CD4-positive, alpha-beta T cell (primary cell): ENCODE results near the gene KCND3. TPM values are rescaled to one million over a fixed set of nuclear protein-coding genes. Genes with fewer than 3 reads are reported as not detected.

Experiments
- ATAC-seq: fragments of 200-7000 bp; cut with Tn5 transposase; one replicate; pipeline ENCODE4 v1.10.0; 2022; ENCODE audit warnings: mild to moderate bottlenecking; ENCODE audit not compliant: poor library complexity
- CTCF ChIA-PET: fragments of 350-600 bp; sonication (Branson Sonifier 250); formaldehyde crosslinking; loops from one replicate; lab custom pipeline; 2021; ENCODE audit warnings: antibody characterized with exemption, inconsistent platforms; lab: Charles Lee
- POLR2A ChIA-PET: fragments of 350-600 bp; sonication (Branson Sonifier 250); formaldehyde crosslinking; loops from one replicate; lab custom pipeline; 2021; ENCODE audit warnings: antibody characterized with exemption, inconsistent platforms; lab: Charles Lee
- DNase-seq, 14 experiments: peaks; one replicate each; pipeline ENCODE4 v3.0.0-alpha.2; 2013 to 2020; ENCODE audit warnings: mixed read lengths in 2 of 14
- H3K27ac ChIP-seq, 2 donors: one replicate each; pipeline versions ENCODE4 v1.5.1 to v1.7.0; 2013; ENCODE audit warnings: low read length in 2 of 2, low read depth in 1 of 2, mild to moderate bottlenecking in 1 of 2
- H3K27me3 ChIP-seq, 2 experiments: 1 replicate in 1 of 2; 2 replicates in 1 of 2; pipeline versions ENCODE4 v1.6.1 to v1.7.0; 2013; ENCODE audit warnings: low read length in 2 of 2, control low read depth in 1 of 2, mild to moderate bottlenecking in 1 of 2, moderate library complexity in 1 of 2; ENCODE audit not compliant: insufficient read depth in 2 of 2, control insufficient read depth in 1 of 2
- H3K36me3 ChIP-seq: one replicate; pipeline ENCODE4 v1.6.1; 2013; ENCODE audit warnings: low read length, control low read depth; ENCODE audit not compliant: insufficient read depth
- H3K4me1 ChIP-seq: one replicate; pipeline ENCODE4 v1.6.1; 2013; ENCODE audit warnings: low read length, control low read depth; ENCODE audit not compliant: insufficient read depth
- H3K4me3 ChIP-seq: one replicate; pipeline ENCODE4 v1.5.1; 2013; ENCODE audit warnings: mild to moderate bottlenecking, low read length, moderate library complexity
- H3K9me3 ChIP-seq, 2 experiments: 1 replicate in 1 of 2; 2 replicates in 1 of 2; pipeline versions ENCODE4 v1.6.1 to v1.7.0; 2013; ENCODE audit warnings: low read length in 2 of 2, mild to moderate bottlenecking in 2 of 2, control low read depth in 1 of 2, moderate library complexity in 1 of 2; ENCODE audit not compliant: control insufficient read depth in 1 of 2, insufficient read depth in 1 of 2
- H3K27ac Mint-ChIP-seq: one replicate; pipeline ENCODE4 v1.8.0; 2020; ENCODE audit warnings: mixed read lengths
- H3K27me3 Mint-ChIP-seq: one replicate; pipeline ENCODE4 v1.8.0; 2021; ENCODE audit warnings: mixed read lengths
- H3K36me3 Mint-ChIP-seq: one replicate; pipeline ENCODE4 v1.8.0; 2021; ENCODE audit warnings: low read depth, mixed read lengths
- H3K4me1 Mint-ChIP-seq: one replicate; pipeline ENCODE4 v1.8.0; 2021; ENCODE audit warnings: low read depth, mixed read lengths
- H3K4me3 Mint-ChIP-seq: one replicate; pipeline ENCODE4 v1.8.0; 2020; ENCODE audit warnings: mild to moderate bottlenecking, mixed read lengths
- H3K9me3 Mint-ChIP-seq: one replicate; pipeline ENCODE4 v1.8.0; 2020; ENCODE audit warnings: mixed read lengths
- intact Hi-C, 2 experiments: fragments of 100-400 bp; cut with DNase I in 1 of 2; cut with micrococcal nuclease in 1 of 2; formaldehyde crosslinking; loops; one replicate each; pipeline versions ENCODE4 v1.15.1 to v1.9.0; 2023 to 2025; cut with DNase I, micrococcal nuclease
- total RNA-seq, 174 experiments: library from RNA in 2 of 174; stranded (reverse) in 2 of 174; gene quantifications; one replicate each; pipeline ENCODE4 v1.2.3 and lab custom pipeline; 2021 to 2026
- TF ChIP-seq, protein P1 (sequence below): fragments of 200-600 bp; IDR thresholded peaks from one replicate; pipeline ENCODE4 v1.8.0; 2022; ENCODE audit warnings: antibody characterized with exemption, mild to moderate bottlenecking

The KCND3 gene
- total RNA-seq, 2 experiments from 2014 or later: 0.05 TPM; not detected in 1

DNA sequence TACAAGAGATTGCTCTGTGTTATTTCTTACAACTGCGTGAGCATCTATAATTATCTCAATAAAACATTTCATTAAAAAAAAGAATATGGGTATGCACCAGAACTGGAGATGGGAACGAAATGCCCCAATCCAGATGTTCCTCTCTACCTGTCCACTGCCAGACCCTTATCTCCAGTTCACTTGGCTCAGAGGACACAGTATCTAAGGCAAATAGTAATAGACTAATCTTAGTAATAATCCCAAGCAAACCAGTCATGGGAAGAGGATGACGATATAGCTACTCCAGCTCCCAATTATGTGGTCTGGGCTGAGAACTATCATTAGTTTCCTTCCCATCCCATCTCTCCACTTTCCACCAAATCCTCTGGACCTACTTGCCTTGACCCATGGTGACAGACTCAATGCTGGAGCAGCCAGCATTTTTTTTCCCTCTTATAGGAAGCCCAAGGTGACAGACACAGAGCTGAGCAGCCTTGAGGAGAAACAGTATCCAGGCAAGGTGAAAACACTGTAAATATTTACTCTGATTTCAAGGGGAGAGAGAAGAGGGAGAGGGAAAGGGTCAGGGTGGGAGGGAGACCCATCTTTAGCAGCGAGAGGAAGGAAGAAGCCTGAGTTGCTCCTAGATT lies 205.1 kb downstream of the KCND3 start:
- Mint-ChIP-seq H3K27ac (no peak overlapping the region), H3K9me3 (no peaks in the 10 kb centered on the region), H3K4me3 (no peak overlapping the region), H3K4me1 (no peaks in the 10 kb centered on the region), H3K36me3 (no peaks in the 10 kb centered on the region), H3K27me3 (peaks cover 13% of the 10 kb centered on the region)
- H3K9me3 ChIP-seq: no peaks in the 10 kb centered on the region
- CTCF ChIA-PET: no interaction called here
- H3K36me3 ChIP-seq: no peaks in the 10 kb centered on the region
- DNase-seq: no peak
- H3K4me1 ChIP-seq: no peaks in the 10 kb centered on the region
- POLR2A ChIA-PET: no interaction called here
- intact Hi-C loops: no loop called here
- H3K4me3 ChIP-seq: no peak overlapping the region
- H3K27ac ChIP-seq: no peak overlapping the region
- TF ChIP-seq, protein P1, sequence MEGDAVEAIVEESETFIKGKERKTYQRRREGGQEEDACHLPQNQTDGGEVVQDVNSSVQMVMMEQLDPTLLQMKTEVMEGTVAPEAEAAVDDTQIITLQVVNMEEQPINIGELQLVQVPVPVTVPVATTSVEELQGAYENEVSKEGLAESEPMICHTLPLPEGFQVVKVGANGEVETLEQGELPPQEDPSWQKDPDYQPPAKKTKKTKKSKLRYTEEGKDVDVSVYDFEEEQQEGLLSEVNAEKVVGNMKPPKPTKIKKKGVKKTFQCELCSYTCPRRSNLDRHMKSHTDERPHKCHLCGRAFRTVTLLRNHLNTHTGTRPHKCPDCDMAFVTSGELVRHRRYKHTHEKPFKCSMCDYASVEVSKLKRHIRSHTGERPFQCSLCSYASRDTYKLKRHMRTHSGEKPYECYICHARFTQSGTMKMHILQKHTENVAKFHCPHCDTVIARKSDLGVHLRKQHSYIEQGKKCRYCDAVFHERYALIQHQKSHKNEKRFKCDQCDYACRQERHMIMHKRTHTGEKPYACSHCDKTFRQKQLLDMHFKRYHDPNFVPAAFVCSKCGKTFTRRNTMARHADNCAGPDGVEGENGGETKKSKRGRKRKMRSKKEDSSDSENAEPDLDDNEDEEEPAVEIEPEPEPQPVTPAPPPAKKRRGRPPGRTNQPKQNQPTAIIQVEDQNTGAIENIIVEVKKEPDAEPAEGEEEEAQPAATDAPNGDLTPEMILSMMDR: no peak
- ATAC-seq: no peak
- H3K27me3 ChIP-seq: no peaks in the 10 kb centered on the region

DNA sequence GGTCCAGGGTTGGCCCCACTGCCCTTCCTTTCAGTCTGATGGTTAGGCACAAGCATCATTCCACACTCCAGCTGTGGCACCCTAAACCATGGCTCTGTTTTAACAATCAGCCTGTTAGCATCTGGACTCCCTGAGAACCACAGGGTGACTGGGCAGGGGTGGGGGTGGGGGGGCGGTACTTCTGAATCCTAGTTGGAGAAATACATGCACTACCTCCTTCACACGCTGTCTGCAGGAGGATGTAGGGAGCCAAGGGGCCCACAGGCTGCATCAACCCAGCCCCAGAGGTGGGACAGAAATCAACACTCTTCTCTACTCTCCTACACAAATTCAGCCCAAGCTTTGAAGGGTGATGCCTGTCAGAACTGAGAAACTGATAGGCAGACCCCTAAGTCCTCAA lies 209.9 kb downstream of the KCND3 start:
- no peaks in the 10 kb centered on the region for H3K27me3 ChIP-seq
- CTCF ChIA-PET: no interaction called here
- ATAC-seq: no peak

DNA sequence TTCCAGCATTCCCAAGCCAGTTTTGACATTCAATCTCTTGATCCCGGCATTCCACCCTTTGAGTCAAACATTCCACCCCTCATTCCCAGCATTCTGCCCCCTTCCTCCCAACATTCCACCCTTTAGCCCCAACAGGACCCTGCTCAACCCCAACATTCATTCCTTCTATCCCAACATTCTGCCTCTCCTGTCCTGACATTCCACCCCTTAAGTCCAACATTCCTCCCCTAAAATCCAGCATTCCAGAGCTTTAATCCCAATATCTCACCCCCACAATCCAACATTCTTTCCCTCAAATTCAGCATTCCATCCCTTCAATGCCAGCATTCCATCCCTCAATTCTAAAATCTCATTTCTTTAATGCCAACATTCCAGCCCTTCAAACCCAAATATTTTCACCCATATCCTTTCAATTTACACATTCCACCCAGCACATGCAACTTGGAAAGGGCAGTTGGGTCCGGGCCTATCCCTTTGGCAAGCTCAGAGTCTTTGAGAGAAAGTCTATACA lies 210.9 kb downstream of the KCND3 start:
- intact Hi-C loops: no loop called here
- peaks cover 13% of the 10 kb centered on the region for H3K27me3 Mint-ChIP-seq
- ATAC-seq: no peak

More for the DNA sequence above, 209.9 kb downstream of the KCND3 start:
- POLR2A ChIA-PET: no interaction called here
- H3K4me1 ChIP-seq: no peaks in the 10 kb centered on the region
- no peaks in the 10 kb centered on the region for H3K4me1 Mint-ChIP-seq
- H3K27me3 Mint-ChIP-seq: peaks cover 18% of the 10 kb centered on the region
- H3K27ac ChIP-seq: no peak overlapping the region
- no peak overlapping the region for H3K4me3 Mint-ChIP-seq
- TF ChIP-seq, protein P1: no peak
- no peaks in the 10 kb centered on the region for H3K9me3 Mint-ChIP-seq
- H3K36me3 Mint-ChIP-seq: no peaks in the 10 kb centered on the region
- no peak overlapping the region for H3K27ac Mint-ChIP-seq
- H3K4me3 ChIP-seq: no peak overlapping the region
- DNase-seq: no peak
- no peaks in the 10 kb centered on the region for H3K9me3 ChIP-seq
- H3K36me3 ChIP-seq: no peaks in the 10 kb centered on the region
- intact Hi-C loops: no loop called here

More for the DNA sequence above, 210.9 kb downstream of the KCND3 start:
- H3K4me1 Mint-ChIP-seq: no peaks in the 10 kb centered on the region
- CTCF ChIA-PET: no interaction called here
- no peak overlapping the region for H3K4me3 Mint-ChIP-seq
- no peaks in the 10 kb centered on the region for H3K27me3 ChIP-seq
- H3K4me3 ChIP-seq: no peak overlapping the region
- H3K9me3 ChIP-seq: no peaks in the 10 kb centered on the region
- H3K9me3 Mint-ChIP-seq: no peaks in the 10 kb centered on the region
- DNase-seq: no peak
- no peak overlapping the region for H3K27ac Mint-ChIP-seq
- TF ChIP-seq, protein P1: no peak
- no peak overlapping the region for H3K27ac ChIP-seq
- no peaks in the 10 kb centered on the region for H3K36me3 Mint-ChIP-seq
- POLR2A ChIA-PET: no interaction called here
- H3K36me3 ChIP-seq: no peaks in the 10 kb centered on the region
- H3K4me1 ChIP-seq: no peaks in the 10 kb centered on the region
